HG03378 (cell line): ENCODE results near the gene CNTFR.
"Not testable (repeated sequence)": the region's sequence is repeated elsewhere in the genome, so short reads cannot be mapped to it uniquely, and the experiment has no call there.

Experiments used
- ATAC-seq: cut with Tn5 transposase; IDR thresholded peaks from one replicate; pipeline ENCODE4 v1.9.1; 2021; ENCODE audit warnings: mild to moderate bottlenecking, moderate library complexity; ENCODE audit not compliant: unreplicated experiment

Gene CNTFR

GRCh38 chr9:34532041-34532440 lies 57.5 kb downstream of the CNTFR start:
- ATAC-seq = not testable (repeated sequence)

- no peak for ATAC-seq
Observed at GRCh38 chr9:34526026-34526425, 63.5 kb downstream of the CNTFR start.

DNA sequence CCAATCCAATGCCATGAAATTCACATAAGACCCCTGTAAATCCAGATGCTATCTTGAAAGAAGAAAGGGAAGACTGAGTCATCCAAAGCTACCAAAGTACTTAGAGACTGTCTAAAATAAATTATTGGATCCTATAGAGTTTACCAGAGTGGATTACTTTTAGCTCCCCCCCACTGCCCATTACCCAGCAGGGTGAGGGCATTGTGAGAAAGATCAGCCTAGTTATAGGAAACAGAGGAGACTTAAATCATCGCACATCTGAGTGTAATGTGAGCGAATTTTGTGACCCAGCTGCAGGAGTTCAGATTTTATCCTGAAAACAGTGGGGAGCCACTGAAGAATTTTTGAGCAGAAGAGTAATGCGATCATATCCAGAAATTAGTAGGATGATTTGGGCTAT lies 65.2 kb downstream of the CNTFR start:
- ATAC-seq = no peak

DNA sequence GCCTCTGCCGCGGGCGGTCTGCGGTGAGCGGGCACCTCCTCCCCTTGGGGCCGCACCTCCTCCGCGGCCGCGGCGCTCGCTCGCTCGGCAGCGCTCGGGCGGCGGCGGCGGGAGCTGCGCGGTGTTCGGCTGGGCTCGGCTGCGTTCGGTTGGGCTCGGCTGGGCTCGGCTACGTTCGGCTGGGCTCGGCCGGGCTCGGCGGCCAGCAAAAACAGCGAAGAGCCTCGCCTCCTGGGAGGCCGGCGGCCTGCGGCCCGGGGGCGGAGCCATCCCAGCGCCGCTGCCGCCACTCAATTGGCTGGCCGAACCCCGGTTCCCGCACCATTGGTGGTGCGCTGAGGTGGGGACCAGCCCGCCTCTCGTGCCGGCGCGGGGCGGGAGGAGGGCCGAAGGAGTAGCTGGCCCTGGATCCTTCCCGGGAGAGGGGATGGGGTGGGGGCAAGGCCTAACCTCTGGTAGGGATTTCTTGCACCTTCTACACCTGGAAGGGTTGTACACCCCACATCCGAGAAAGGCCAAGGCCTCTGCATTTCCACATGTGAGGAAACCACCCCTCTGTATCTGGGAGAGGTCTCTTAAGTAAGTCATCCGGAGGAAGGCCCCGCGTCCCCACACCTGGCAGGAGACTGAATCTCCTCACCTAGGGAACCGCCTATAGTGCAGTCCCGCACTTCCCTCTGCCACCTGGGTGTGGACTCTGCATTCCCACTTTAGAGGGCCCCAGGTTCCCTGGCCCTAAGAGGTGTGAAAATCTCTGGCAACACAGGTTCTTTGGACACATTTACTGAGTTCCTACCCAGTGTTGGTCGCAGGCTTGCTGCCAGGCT lies 66.3 kb downstream of the CNTFR start, which contains the start of gene ENHO:
Gene ENHO, minus strand, starts transcription at position 20 of the 827 bp plus-strand sequence. CDS start 1,295 bp downstream, outside the sequence.
- ATAC-seq = peak; percentile 70

GRCh38 chr9:34522091-34522887 lies 67.2 kb downstream of the CNTFR start:
- no peak for ATAC-seq

GRCh38 chr9:34521406-34522045 lies 68.0 kb downstream of the CNTFR start:
- ATAC-seq = no peak

GRCh38 chr9:34520505-34521385 lies 68.8 kb downstream of the CNTFR start:
- ATAC-seq = no peak

GRCh38 chr9:34520096-34520495 lies 69.4 kb downstream of the CNTFR start:
- no peak for ATAC-seq

DNA sequence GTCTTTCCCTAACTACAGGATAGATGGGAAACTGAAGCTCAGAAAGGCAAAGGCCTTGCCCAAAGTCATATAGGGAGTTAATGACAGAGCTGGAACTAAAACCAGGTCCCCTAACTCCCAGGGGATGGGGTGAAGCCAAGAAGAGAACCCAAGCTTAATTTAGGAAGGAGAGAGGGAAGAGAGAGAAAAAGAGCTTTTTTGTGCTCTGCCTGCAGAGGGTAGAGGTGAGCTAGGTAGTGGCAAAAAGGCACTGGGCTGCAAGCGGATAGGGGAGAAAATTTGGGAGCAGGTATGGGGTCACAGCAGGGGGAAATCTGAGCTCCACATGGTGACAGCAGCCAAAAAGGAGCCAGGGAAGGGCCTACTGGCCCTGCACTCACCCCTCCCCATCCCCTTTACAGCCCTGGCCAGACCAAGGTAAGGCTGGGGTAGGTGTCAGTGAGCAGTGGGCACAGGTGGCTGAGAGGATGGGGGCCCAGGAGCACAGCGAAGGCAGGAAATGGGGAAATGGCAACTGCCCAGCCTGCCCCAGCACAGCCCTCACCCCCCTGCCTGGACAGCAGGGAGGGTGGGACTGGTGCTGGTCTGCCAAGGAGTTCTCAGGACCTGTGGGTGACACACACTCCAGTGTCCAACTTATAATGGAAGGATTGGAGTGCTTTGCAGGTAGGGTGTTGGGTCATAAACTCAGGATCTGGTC lies 70.1 kb downstream of the CNTFR start:
- no peak for ATAC-seq

GRCh38 chr9:34518896-34519295 lies 70.6 kb downstream of the CNTFR start:
- no peak for ATAC-seq

DNA sequence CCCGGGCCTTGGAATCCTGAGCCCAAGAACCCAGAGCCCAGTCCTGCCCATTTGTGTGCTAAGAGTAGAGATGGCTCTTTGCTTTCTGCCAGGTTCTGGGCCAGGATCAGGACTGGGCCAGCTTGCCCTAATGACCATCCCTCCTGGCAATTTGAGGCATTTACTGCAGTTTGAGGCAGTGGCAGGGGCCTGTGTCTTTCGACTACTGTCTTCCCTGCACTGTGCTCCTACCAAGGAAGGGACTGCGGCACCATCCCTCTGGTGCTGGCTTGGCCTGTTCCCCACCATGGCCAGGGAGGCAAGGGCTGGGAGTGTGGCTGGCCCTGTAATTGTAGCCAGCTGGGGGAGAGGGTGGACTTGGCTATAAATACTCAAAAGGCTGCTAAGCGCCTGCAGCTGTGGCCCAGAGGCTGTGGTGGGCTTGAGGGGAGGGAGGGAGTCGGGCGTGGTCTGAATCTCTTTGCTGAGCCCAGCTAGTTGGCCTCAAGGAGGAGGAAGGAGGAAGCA lies 71.4 kb downstream of the CNTFR start:
- ATAC-seq = no peak

DNA sequence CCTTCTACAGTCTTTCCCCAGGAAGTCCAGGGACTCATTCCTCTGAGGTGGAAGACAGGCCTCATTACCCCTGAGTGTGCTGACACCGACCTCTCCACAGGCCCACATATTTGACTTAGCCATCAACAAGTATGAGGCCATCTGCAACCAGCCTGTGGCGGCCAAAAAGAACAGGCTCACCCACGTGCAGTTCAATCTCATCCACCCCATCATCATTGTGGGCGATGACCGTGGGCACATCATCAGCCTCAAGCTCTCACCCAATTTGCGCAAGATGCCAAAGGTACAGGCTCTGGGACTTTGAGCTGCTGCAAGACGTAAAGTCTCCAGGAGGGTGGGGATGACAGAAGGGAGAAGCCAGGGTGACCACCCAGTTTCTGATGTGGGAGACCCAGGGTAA lies 72.3 kb downstream of the CNTFR start:
- no peak for ATAC-seq

DNA sequence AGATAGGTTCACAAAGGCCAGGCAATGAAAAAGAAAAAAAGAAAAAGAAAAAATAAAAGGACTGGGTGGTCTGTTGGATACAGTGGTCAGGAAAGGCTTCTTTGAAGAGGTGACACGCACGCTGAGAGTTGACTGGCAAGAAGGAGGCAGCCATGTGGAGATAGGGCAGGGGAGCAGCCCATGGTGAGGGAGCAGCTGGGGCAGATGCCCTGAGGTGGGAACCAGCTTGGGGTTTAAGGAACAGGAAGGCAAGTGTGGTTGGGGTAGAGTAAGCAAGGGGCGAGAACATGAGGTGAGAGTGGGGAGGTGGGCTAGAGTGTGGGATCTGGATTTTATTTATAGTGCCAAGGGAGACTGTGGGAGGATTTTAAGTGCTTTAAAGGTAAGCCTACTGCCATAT lies 73.6 kb downstream of the CNTFR start:
- no peak for ATAC-seq

GRCh38 chr9:34514816-34515215 lies 74.7 kb downstream of the CNTFR start:
- ATAC-seq = no peak

GRCh38 chr9:34514401-34514800 lies 75.1 kb downstream of the CNTFR start:
- ATAC-seq = no peak

GRCh38 chr9:34513567-34514214 lies 75.8 kb downstream of the CNTFR start:
- ATAC-seq = no peak

- no peak for ATAC-seq
Observed at GRCh38 chr9:34512131-34513078, 77.1 kb downstream of the CNTFR start.
